Prostate gland (tissue), 2 donors: Measurements from ENCODE around the gene ADAMTS19. TPM values are rescaled to one million over a fixed set of nuclear protein-coding genes. Genes with fewer than 3 reads are reported as not detected.
A peak's percentile ranks its signal among the peaks of the same experiment; 100 is the strongest.

Experiments used
- DNase-seq: peaks from one replicate; pipeline ENCODE4 v3.0.0-alpha.2; 2019; ENCODE audit warnings: low spot score
- H3K27ac ChIP-seq, 2 donors: fragments of 200-600 bp; sonication (generic); 2 replicates each; pipeline ENCODE4 v1.5.1; 2017 to 2019
- H3K27me3 ChIP-seq: fragments of 200-600 bp; sonication (generic); replicated peaks from 2 replicates; pipeline ENCODE4 v1.5.1; 2019; ENCODE audit not compliant: insufficient read depth
- H3K36me3 ChIP-seq, 2 donors: fragments of 200-600 bp; sonication (generic); 1 replicate in 1 of 2; 2 replicates in 1 of 2; pipeline versions ENCODE4 v1.5.1 to v1.8.1; 2017 to 2019
- H3K4me1 ChIP-seq: fragments of 200-600 bp; sonication (generic); replicated peaks from 2 replicates; pipeline ENCODE4 v1.5.1; 2019
- H3K4me3 ChIP-seq, 2 donors: fragments of 200-600 bp; sonication (generic); 2 replicates each; pipeline ENCODE4 v1.5.1; 2017 to 2019
- H3K9me3 ChIP-seq: fragments of 200-600 bp; sonication (generic); 2 replicates; pipeline ENCODE4 v1.5.1; 2017
- POLR2A ChIP-seq: fragments of 450-650 bp; IDR thresholded peaks from one replicate; pipeline ENCODE4 v1.6.1; 2016; ENCODE audit warnings: antibody characterized with exemption, mild to moderate bottlenecking
- POLR2AphosphoS5 ChIP-seq: sonication (generic); formaldehyde crosslinking; IDR thresholded peaks from one replicate; pipeline ENCODE4 v1.6.1; 2017; ENCODE audit warnings: antibody characterized with exemption
- WGBS: methylation state at CpG from one replicate; pipeline ENCODE4 v1.1.5; 2018; 5-methylcytosine and 5-hydroxymethylcytosine counted together
- intact Hi-C: fragments of 100-400 bp; cut with DNase I; formaldehyde crosslinking; loops from one replicate; pipeline ENCODE4 v1.14.2; 2022
- total RNA-seq, 2 donors: library from RNA; depleted of rRNA; stranded (reverse); fragments of >200 nt; gene quantifications; one replicate each; pipeline ENCODE4 v1.1.0, GENCODE V29; 2016
- TF ChIP-seq, protein P1 (sequence below), 4 experiments: fragments of 200-600 bp in 2 of 4; fragments of 450-650 bp in 2 of 4; sonication (generic) in 2 of 4; IDR thresholded peaks; 1 replicate in 3 of 4; 2 replicates in 1 of 4; pipeline ENCODE4 v1.5.1; 2016 to 2019; ENCODE audit warnings: antibody characterized with exemption in 4 of 4, mild to moderate bottlenecking in 2 of 4, moderate library complexity in 2 of 4

Gene ADAMTS19
- total RNA-seq, 2 donors from 2014 or later = 1.3 to 3.0 TPM

DNA sequence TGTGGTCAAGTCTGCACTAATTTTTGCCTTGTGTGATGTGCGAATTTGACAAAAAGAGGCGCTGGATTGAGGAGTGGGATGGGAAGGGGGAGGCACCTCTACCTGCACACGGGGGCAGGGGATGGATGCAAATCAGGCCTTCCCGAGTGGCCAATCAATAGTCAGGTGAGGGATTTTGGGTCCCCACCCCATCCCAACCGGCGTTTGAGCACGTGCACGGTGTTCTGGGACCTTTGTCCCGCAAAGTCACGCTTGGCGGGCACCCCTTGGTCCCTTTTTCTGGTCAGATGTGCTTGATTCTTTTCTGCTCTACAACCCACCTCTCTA is 685 bp upstream of the ADAMTS19 start:
- intact Hi-C loops = no loop called here
- 35% methylated on average over 11 of the region's 11 CpGs for WGBS
- no peaks in the 10 kb centered on the region for H3K4me1 ChIP-seq
- no peak overlapping the region for H3K27ac ChIP-seq
- no peaks in the 10 kb centered on the region for H3K9me3 ChIP-seq
- no peak for DNase-seq
- H3K4me3 ChIP-seq = peak overlapping the region in 1 of 2 donors; percentile 38
- no peaks in the 10 kb centered on the region for H3K27me3 ChIP-seq
- TF ChIP-seq, protein P1, sequence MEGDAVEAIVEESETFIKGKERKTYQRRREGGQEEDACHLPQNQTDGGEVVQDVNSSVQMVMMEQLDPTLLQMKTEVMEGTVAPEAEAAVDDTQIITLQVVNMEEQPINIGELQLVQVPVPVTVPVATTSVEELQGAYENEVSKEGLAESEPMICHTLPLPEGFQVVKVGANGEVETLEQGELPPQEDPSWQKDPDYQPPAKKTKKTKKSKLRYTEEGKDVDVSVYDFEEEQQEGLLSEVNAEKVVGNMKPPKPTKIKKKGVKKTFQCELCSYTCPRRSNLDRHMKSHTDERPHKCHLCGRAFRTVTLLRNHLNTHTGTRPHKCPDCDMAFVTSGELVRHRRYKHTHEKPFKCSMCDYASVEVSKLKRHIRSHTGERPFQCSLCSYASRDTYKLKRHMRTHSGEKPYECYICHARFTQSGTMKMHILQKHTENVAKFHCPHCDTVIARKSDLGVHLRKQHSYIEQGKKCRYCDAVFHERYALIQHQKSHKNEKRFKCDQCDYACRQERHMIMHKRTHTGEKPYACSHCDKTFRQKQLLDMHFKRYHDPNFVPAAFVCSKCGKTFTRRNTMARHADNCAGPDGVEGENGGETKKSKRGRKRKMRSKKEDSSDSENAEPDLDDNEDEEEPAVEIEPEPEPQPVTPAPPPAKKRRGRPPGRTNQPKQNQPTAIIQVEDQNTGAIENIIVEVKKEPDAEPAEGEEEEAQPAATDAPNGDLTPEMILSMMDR (IDR thresholded peaks at IDR 0.05) = no peak
- TF ChIP-seq POLR2A (no peak), POLR2AphosphoS5 (no peak)
- H3K36me3 ChIP-seq = no peaks in the 10 kb centered on the region

DNA sequence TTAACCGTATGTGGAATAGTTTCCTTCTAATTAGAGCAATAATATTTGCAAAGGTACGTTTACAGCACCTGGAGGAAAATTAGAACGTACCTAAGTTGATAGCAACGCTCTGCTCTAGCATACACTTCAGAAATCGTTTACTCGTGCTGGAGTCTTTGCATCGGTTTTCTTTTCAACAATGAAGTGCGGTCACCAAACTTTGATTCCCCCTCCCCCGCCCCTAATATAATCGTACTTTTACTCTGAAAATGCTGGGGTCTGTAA is 506 bp downstream of the ADAMTS19 start:
- intact Hi-C loops = no loop called here
- WGBS = under 1% methylated on average over 10 of the region's 10 CpGs
- Histone ChIP-seq H3K36me3 (no peaks in the 10 kb centered on the region), H3K4me1 (no peaks in the 10 kb centered on the region), H3K27me3 (no peaks in the 10 kb centered on the region), H3K4me3 (peak overlapping the region; percentile 23 to 38), H3K27ac (no peak overlapping the region), H3K9me3 (no peaks in the 10 kb centered on the region)
- no peak for DNase-seq
- TF ChIP-seq POLR2AphosphoS5 (no peak), POLR2A (no peak)
- TF ChIP-seq, protein P1 (IDR thresholded peaks at IDR 0.05) = no peak

DNA sequence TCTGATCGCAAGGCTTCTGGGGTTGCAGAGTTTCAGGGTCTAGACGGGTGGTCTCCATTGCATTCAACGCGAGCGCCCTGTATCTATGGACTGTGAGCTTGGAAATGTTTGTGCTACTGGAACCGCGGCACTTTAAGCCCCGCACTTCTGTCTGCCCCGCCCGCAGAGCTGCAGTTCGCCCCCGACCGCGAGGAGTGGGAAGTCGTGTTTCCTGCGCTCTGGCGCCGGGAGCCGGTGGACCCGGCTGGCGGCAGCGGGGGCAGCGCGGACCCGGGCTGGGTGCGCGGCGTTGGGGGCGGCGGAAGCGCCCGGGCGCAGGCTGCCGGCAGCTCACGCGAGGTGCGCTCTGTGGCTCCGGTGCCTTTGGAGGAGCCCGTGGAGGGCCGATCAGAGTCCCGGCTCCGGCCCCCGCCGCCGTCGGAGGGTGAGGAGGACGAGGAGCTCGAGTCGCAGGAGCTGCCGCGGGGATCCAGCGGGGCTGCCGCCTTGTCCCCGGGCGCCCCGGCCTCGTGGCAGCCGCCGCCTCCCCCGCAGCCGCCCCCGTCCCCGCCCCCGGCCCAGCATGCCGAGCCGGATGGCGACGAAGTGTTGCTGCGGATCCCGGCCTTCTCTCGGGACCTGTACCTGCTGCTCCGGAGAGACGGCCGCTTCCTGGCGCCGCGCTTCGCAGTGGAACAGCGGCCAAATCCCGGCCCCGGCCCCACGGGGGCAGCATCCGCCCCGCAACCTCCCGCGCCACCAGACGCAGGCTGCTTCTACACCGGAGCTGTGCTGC is 1.0 kb downstream of the ADAMTS19 start:
- intact Hi-C loops = no loop called here
- DNase-seq = peak; percentile 5
- under 1% methylated on average over 41 of the region's 88 CpGs for WGBS

DNA sequence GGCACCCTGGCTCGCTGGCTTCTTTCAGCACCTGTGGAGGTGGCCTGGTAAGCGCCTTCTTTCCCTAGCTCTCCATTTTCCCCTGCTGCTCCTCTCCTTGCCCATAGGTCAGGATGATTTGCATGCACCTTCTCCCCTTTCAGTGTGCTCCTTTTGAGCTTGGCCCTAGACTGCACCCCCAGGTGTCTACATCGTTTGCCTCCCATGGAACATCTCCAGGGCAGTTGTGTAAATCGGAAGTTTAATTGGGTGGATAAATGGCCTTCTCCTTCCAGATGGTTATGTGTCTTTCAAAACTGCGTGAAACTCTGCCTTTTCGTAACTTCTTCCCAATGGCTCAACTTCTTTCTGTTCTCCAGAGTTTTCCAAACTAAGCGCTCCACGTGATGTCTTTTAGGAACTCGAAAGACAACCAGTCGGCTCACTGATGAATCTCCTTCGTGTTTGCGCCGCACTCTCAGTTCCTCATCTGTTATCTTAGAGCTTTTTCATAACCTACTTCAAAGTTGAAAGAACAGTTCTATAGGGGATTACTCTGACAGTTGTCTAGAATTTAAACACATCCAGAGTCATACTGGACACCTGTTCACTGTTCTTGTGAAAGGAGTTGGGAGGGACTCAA is 1.7 kb downstream of the ADAMTS19 start:
- WGBS = 47% methylated on average over 13 of the region's 13 CpGs
- DNase-seq = no peak
- Histone ChIP-seq H3K27me3 (no peaks in the 10 kb centered on the region), H3K4me1 (no peaks in the 10 kb centered on the region), H3K36me3 (no peaks in the 10 kb centered on the region), H3K27ac (no peak overlapping the region), H3K9me3 (no peaks in the 10 kb centered on the region), H3K4me3 (peak overlapping the region; percentile 23 to 38)
- intact Hi-C loops = no loop called here
- TF ChIP-seq POLR2AphosphoS5 (no peak), POLR2A (no peak)
- TF ChIP-seq, protein P1 (IDR thresholded peaks at IDR 0.05) = no peak

More for the DNA sequence above, 1.0 kb downstream of the ADAMTS19 start:
- Histone ChIP-seq H3K9me3 (no peaks in the 10 kb centered on the region), H3K4me1 (no peaks in the 10 kb centered on the region), H3K36me3 (no peaks in the 10 kb centered on the region), H3K27ac (no peak overlapping the region), H3K4me3 (peak overlapping the region; percentile 23 to 38), H3K27me3 (no peaks in the 10 kb centered on the region)
- TF ChIP-seq POLR2A = no peak
- TF ChIP-seq, protein P1 (IDR thresholded peaks at IDR 0.05) = peak in 1 of 4 experiments; percentile 7

DNA sequence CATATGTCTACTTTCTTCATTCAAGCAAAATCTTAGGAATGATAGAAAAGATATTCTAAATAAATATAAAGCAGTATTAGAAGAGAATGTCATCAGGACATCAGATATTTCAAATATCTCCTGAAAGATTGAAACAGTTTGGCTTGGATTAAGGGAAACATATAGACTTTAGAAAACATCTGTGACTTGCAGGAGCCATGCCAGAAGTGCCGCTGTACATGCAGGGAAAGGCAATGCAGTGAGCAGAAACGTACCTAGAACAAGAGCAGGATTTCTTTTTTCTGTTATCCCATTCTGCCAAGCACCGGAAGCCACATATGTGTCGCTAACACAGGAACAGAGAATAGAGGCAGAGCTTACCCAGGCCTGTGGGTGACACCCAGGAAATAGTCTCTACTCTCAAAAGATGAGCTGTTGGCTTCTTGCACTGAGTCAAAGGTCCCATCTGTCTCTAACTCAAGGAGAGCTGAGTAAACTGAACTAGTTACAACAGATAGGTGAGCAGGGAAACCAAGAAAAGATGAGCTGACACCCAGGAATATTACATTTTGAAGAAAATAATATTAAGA is 5.8 kb downstream of the ADAMTS19 start:
- intact Hi-C loops = no loop called here
- Histone ChIP-seq H3K4me3 (no peak overlapping the region), H3K4me1 (no peaks in the 10 kb centered on the region), H3K27me3 (no peaks in the 10 kb centered on the region), H3K9me3 (no peaks in the 10 kb centered on the region), H3K27ac (no peak overlapping the region), H3K36me3 (no peaks in the 10 kb centered on the region)
- no peak for TF ChIP-seq POLR2A
- DNase-seq = no peak
- WGBS = 89% methylated on average over 4 of the region's 4 CpGs
